Body of pancreas (tissue), 4 donors: ENCODE measurements around the gene ANG. TPM values are rescaled to one million over a fixed set of nuclear protein-coding genes. Genes with fewer than 3 reads are reported as not detected.
"Not testable (repeated sequence)": the region's sequence is repeated elsewhere in the genome, so short reads cannot be mapped to it uniquely, and the experiment has no call there.

ENCODE experiments used
- ATAC-seq: fragments of 150-250 bp; one replicate; pipeline ENCODE4 v1.9.1; 2016
- DNase-seq, 4 donors: peaks; one replicate each; pipeline ENCODE4 v3.0.0-alpha.2; 2019
- H3K27ac ChIP-seq, 4 donors: fragments of 200-600 bp; sonication (generic); 1 replicate in 3 of 4; 2 replicates in 1 of 4; pipeline versions ENCODE4 v1.5.1 to v1.6.1; 2016 to 2019; ENCODE audit warnings: mild to moderate bottlenecking in 1 of 4, mixed read lengths in 1 of 4, moderate library complexity in 1 of 4
- H3K27me3 ChIP-seq, 2 donors: fragments of 200-600 bp; sonication (generic); one replicate each; pipeline ENCODE4 v1.6.0; 2016; ENCODE audit warnings: mild to moderate bottlenecking in 1 of 2
- H3K36me3 ChIP-seq, 2 donors: fragments of 200-600 bp; sonication (generic); replicated peaks in 1 of 2; 2 replicates each; pipeline ENCODE4 v1.5.1; 2016; ENCODE audit warnings: low read depth in 2 of 2; ENCODE audit not compliant: insufficient read depth in 1 of 2
- H3K4me1 ChIP-seq: fragments of 200-600 bp; sonication (generic); one replicate; pipeline ENCODE4 v1.6.0; 2016
- H3K4me3 ChIP-seq, 2 donors: fragments of 200-600 bp; sonication (generic); 1 replicate in 1 of 2; 2 replicates in 1 of 2; pipeline ENCODE4 v1.5.1; 2016 to 2019
- H3K9me3 ChIP-seq, 3 donors: fragments of 200-600 bp; sonication (generic); 1 replicate in 2 of 3; 2 replicates in 1 of 3; pipeline ENCODE4 v1.5.1; 2016
- POLR2A ChIP-seq, 3 donors: fragments of 450-650 bp; IDR thresholded peaks; one replicate each; pipeline ENCODE4 v1.6.1; 2016; ENCODE audit warnings: antibody characterized with exemption in 3 of 3, mild to moderate bottlenecking in 2 of 3
- WGBS, 2 donors: methylation state at CpG; one replicate each; pipeline ENCODE4 v1.1.5; 2017; 5-methylcytosine and 5-hydroxymethylcytosine counted together
- intact Hi-C: fragments of 100-400 bp; cut with DNase I; formaldehyde crosslinking; loops from one replicate; pipeline ENCODE4 v1.15.1; 2023
- small RNA-seq: library from RNA; depleted of rRNA; stranded (forward); fragments of <200 nt; gene quantifications from one replicate; pipeline ENCODE3, GENCODE V24; 2016
- total RNA-seq, 2 donors: library from RNA; depleted of rRNA; stranded (reverse); fragments of >200 nt; gene quantifications; one replicate each; pipeline ENCODE4 v1.1.0, GENCODE V29; 2016
- TF ChIP-seq, protein P1 (sequence below), 7 experiments: fragments of 450-650 bp in 4 of 7; fragments of 200-600 bp in 3 of 7; sonication (generic) in 3 of 7; IDR thresholded peaks; one replicate each; pipeline ENCODE4 v1.5.1; 2016 to 2019; ENCODE audit warnings: antibody characterized with exemption in 7 of 7

The ANG gene
- total RNA-seq, 2 donors from 2014 or later: 24.1 to 28.0 TPM

DNA sequence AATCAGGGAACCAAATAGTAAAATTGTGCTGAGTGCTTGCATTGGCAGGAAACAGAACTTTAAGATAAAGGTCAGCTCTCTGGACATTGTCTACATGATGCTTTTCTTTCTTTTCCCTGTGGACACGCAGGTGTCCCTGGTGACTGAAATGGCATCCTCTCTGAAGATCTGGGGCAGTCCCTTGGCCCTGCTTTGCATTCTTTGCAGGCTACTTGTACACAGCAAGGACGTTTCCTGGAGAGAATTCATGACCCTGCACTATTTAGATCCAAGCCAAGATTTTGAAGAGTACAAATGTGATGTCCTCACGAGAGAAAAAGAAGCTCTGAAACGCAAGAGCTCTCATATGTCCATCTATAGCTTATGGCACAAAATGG lies 45.9 kb downstream of the ANG start:
- Histone ChIP-seq H3K9me3 (no peaks in the 10 kb centered on the region), H3K27me3 (no peaks in the 10 kb centered on the region), H3K36me3 (no peaks in the 10 kb centered on the region), H3K4me3 (no peak overlapping the region), H3K4me1 (peaks cover 13% of the 10 kb centered on the region), H3K27ac (no peak overlapping the region)
- intact Hi-C loops: no loop called here
- no peak for ATAC-seq
- no peak for DNase-seq
- 43 to 49% methylated on average over 4 of the region's 4 CpGs for WGBS, 2 donors
- TF ChIP-seq, protein P1, sequence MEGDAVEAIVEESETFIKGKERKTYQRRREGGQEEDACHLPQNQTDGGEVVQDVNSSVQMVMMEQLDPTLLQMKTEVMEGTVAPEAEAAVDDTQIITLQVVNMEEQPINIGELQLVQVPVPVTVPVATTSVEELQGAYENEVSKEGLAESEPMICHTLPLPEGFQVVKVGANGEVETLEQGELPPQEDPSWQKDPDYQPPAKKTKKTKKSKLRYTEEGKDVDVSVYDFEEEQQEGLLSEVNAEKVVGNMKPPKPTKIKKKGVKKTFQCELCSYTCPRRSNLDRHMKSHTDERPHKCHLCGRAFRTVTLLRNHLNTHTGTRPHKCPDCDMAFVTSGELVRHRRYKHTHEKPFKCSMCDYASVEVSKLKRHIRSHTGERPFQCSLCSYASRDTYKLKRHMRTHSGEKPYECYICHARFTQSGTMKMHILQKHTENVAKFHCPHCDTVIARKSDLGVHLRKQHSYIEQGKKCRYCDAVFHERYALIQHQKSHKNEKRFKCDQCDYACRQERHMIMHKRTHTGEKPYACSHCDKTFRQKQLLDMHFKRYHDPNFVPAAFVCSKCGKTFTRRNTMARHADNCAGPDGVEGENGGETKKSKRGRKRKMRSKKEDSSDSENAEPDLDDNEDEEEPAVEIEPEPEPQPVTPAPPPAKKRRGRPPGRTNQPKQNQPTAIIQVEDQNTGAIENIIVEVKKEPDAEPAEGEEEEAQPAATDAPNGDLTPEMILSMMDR (IDR thresholded peaks at IDR 0.05): no peak
- no peak for TF ChIP-seq POLR2A (IDR thresholded peaks at IDR 0.05)

DNA sequence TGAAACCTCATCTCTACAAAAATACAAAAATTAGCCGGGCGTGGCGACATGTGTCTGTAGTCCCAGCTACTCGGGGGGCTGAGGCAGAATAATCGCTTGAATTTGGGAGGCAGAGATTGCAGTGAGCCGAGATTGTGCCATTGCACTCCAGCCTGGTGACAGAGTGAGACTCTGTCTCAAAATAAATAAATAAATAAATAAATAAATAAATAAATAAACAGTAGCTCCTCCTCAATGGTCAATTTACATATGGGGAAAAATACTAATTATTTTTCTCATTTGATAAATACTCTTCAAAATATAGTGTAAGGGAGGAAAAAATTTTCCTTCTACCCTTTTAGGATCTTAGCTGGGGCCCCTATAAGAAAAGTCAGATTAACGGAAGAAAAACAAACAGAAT lies 49.7 kb downstream of the ANG start:
- H3K36me3 ChIP-seq, intact Hi-C loops, H3K9me3 ChIP-seq, DNase-seq, H3K4me3 ChIP-seq, H3K27ac ChIP-seq, H3K27me3 ChIP-seq, ATAC-seq: not testable (repeated sequence)
- 89 to 93% methylated on average over 7 of the region's 7 CpGs for WGBS, 2 donors
- H3K4me1 ChIP-seq: peaks cover 12% of the 10 kb centered on the region

DNA sequence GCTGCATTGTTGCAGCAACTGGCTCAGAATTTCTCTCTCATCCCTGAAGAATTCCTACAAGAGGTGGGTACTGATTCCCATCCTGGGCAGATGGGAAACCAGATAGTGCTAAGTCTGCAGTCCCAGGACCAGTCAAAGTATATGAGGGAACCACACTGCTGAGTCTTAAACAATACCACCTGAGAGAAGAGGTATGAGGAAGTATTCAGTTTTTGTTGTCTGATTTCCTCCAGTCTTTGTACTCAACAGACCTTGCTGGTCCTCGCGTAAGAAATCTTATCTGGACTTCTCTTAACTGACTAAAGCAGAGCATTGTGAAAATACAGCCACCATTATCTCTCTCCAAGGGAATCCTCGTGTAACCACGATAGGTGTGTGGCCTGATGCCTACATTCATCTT lies 53.6 kb downstream of the ANG start:
- no peak for DNase-seq
- H3K9me3 ChIP-seq: no peaks in the 10 kb centered on the region
- no peaks in the 10 kb centered on the region for H3K36me3 ChIP-seq
- intact Hi-C loops: no loop called here
- TF ChIP-seq, protein P1 (IDR thresholded peaks at IDR 0.05): no peak
- TF ChIP-seq POLR2A (IDR thresholded peaks at IDR 0.05): no peak
- H3K27ac ChIP-seq: no peak overlapping the region
- ATAC-seq: no peak
- no peaks in the 10 kb centered on the region for H3K27me3 ChIP-seq
- whole genome bisulfite sequencing, 2 donors: 60 to 66% methylated on average over 4 of the region's 4 CpGs
- no peaks in the 10 kb centered on the region for H3K4me1 ChIP-seq
- no peak overlapping the region for H3K4me3 ChIP-seq

DNA sequence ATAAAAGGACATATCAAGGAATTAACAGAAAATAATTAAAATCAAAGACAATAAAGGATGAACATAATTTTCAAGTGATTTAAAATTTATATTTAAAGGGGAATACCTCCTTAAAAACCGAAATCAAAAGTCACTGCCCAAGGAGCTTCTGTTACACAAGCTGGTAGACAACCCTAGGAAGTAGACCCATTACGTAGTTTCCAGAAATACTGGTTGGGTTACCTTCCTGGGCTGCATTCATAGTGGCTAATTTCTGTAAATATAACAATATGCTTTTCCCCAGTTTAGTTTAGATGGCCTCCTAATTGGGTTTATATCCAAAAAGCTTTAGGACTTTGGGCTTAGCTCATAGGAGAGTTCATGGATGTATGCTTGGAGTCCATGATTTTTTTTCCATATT lies 55.0 kb downstream of the ANG start:
- intact Hi-C loops: no loop called here
- Histone ChIP-seq H3K27me3 (no peaks in the 10 kb centered on the region), H3K4me1 (no peaks in the 10 kb centered on the region), H3K9me3 (no peaks in the 10 kb centered on the region), H3K36me3 (no peaks in the 10 kb centered on the region), H3K4me3 (no peak overlapping the region), H3K27ac (no peak overlapping the region)
- ATAC-seq: no peak
- DNase-seq: no peak
- TF ChIP-seq POLR2A (IDR thresholded peaks at IDR 0.05): no peak
- TF ChIP-seq, protein P1 (IDR thresholded peaks at IDR 0.05): no peak
- WGBS, 2 donors: 59 to 76% methylated on average over 2 of the region's 2 CpGs

Small RNA genes lying within 50 kb of the gene (small RNA-seq; reads per million reads assigned to genes)
- not detected for gene RF00019

Other genes with a start within 250 kb of the ANG start
- 10 to 100 TPM; 36.1 to 53.4 TPM for gene OSGEP, start 234.0 kb upstream of the ANG start, total RNA-seq
- 100 to 1,000 TPM in 1 of 2 donors, 10 to 100 TPM in 1; 86.7 to 101 TPM for gene APEX1, start 233.5 kb upstream of the ANG start, total RNA-seq
- 10 to 100 TPM; 12.2 to 12.5 TPM for gene PIP4P1, start 227.3 kb upstream of the ANG start, total RNA-seq
- gene PNP, start 219.4 kb upstream of the ANG start, total RNA-seq: 10 to 100 TPM; 20.4 to 24.9 TPM
- gene RNASE10, start 183.2 kb upstream of the ANG start, total RNA-seq: 1 to 10 TPM in 1 of 2 donors, not detected in 1; 4.3 TPM
- not detected for gene RNASE9, start 127.7 kb upstream of the ANG start, total RNA-seq
- gene RNASE11, start 100.8 kb upstream of the ANG start, total RNA-seq: not detected
- not detected for gene RNASE12, start 97.4 kb upstream of the ANG start, total RNA-seq
- gene OR6S1, start 47.1 kb upstream of the ANG start, total RNA-seq: not detected
- 10 to 100 TPM; 41.8 to 47.5 TPM for gene RNASE4, start 4.2 kb upstream of the ANG start, total RNA-seq
- not detected for gene EDDM3A, start 57.1 kb downstream of the ANG start, total RNA-seq
- gene EDDM3B, start 79.6 kb downstream of the ANG start, total RNA-seq: not detected
- gene RNASE6, start 92.5 kb downstream of the ANG start, total RNA-seq: 1 to 10 TPM in 1 of 2 donors, not detected in 1; 9.6 TPM
- 100 to 1,000 TPM; 316 to 772 TPM for gene RNASE1, start 114.1 kb downstream of the ANG start, total RNA-seq
- gene RNASE3, start 202.6 kb downstream of the ANG start, total RNA-seq: not detected